Epidermal melanocyte (primary cell): ENCODE results near the gene TEX261.

Experiments
- DNase-seq: peaks from one replicate; pipeline ENCODE4 v3.0.0; 2011; ENCODE audit warnings: low spot score; ENCODE audit not compliant: insufficient read length

The TEX261 gene

GRCh38 chr2:70959851-70960832 is 34.5 kb downstream of the TEX261 start:
- DNase-seq = no peak

GRCh38 chr2:70959271-70959761 is 35.4 kb downstream of the TEX261 start:
- DNase-seq = no peak

GRCh38 chr2:70958759-70959158 is 35.9 kb downstream of the TEX261 start:
- no peak for DNase-seq

GRCh38 chr2:70957798-70958197 is 36.9 kb downstream of the TEX261 start:
- DNase-seq = no peak

- DNase-seq = no peak
These were observed 38.5 kb downstream of the TEX261 start for GRCh38 chr2:70956141-70956540.

- DNase-seq = no peak
These were observed 39.8 kb downstream of the TEX261 start for GRCh38 chr2:70954886-70955285.

- no peak for DNase-seq
These were observed 45.6 kb downstream of the TEX261 start for GRCh38 chr2:70949086-70949485.

GRCh38 chr2:70948337-70949003 is 46.2 kb downstream of the TEX261 start:
- DNase-seq = peak; percentile 78

- no peak for DNase-seq
These were observed 47.0 kb downstream of the TEX261 start for GRCh38 chr2:70947556-70948184.

GRCh38 chr2:70946832-70947442 is 47.7 kb downstream of the TEX261 start:
- DNase-seq = peak; percentile 42

- DNase-seq = no peak
These were observed 50.5 kb downstream of the TEX261 start for GRCh38 chr2:70944111-70944690.

GRCh38 chr2:70943205-70943871 is 51.3 kb downstream of the TEX261 start:
- no peak for DNase-seq

GRCh38 chr2:70942396-70943204 is 52.1 kb downstream of the TEX261 start:
- no peak for DNase-seq

GRCh38 chr2:70941701-70942100 is 53.0 kb downstream of the TEX261 start:
- no peak for DNase-seq

- no peak for DNase-seq
These were observed 53.5 kb downstream of the TEX261 start for GRCh38 chr2:70941186-70941585.

- DNase-seq = no peak
These were observed 54.7 kb downstream of the TEX261 start for GRCh38 chr2:70939839-70940580.

- no peak for DNase-seq
These were observed 55.5 kb downstream of the TEX261 start for GRCh38 chr2:70939001-70939838.

GRCh38 chr2:70938586-70938950 is 56.1 kb downstream of the TEX261 start:
- DNase-seq = no peak
